HEK293 (cell line): ENCODE data around the gene PSMB1.

ENCODE experiments used
- CTCF ChIP-seq: fragments of 450-650 bp; formaldehyde crosslinking; IDR thresholded peaks from 2 replicates; pipeline ENCODE4 v1.5.1; 2016; ENCODE audit warnings: missing biosample characterization, missing genetic modification characterization
- TCF7L2 ChIP-seq: IDR thresholded peaks from 2 replicates; pipeline ENCODE4 v1.6.1; 2011; ENCODE audit warnings: low read depth, mild to moderate bottlenecking, inconsistent platforms, low read length, moderate library complexity, borderline replicate concordance
- ZNF660 ChIP-seq: fragments of 450-650 bp; IDR thresholded peaks from 2 replicates; pipeline ENCODE4 v1.5.1; 2018; ENCODE audit warnings: missing biosample characterization, mild to moderate bottlenecking, missing genetic modification characterization

- TF ChIP-seq CTCF (tag by site-specific recombination) (no peak), ZNF660 (tag by site-specific recombination) (no peak), TCF7L2 (no peak)
Observed at GRCh38 chr6:170575250-170575649, 22.1 kb upstream of the PSMB1 start.
